IPS-18c (cell line): Measurements from ENCODE around the gene CREB3.

ENCODE experiments used
- H3K4me3 ChIP-seq: 2 replicates; pipeline ENCODE4 v1.7.0; 2013; ENCODE audit warnings: low read depth, mild to moderate bottlenecking, low read length, moderate library complexity; ENCODE audit not compliant: insufficient read depth
- H3K9me3 ChIP-seq: one replicate; pipeline ENCODE4 v1.6.1; 2013; ENCODE audit warnings: mild to moderate bottlenecking, low read length, moderate library complexity; ENCODE audit not compliant: control insufficient read depth, insufficient read depth

The CREB3 gene

GRCh38 chr9:35781066-35781465 lies 48.6 kb downstream of the CREB3 start:
- Histone ChIP-seq H3K9me3 (peaks cover 2% of the 10 kb centered on the region), H3K4me3 (no peak overlapping the region)

GRCh38 chr9:35783418-35783817 lies 51.0 kb downstream of the CREB3 start:
- peaks cover 2% of the 10 kb centered on the region for H3K9me3 ChIP-seq
- no peak overlapping the region for H3K4me3 ChIP-seq
